ENCODE data around the gene JUN.
A peak's percentile ranks its signal among the peaks of the same experiment; 100 is the strongest.

DNA sequence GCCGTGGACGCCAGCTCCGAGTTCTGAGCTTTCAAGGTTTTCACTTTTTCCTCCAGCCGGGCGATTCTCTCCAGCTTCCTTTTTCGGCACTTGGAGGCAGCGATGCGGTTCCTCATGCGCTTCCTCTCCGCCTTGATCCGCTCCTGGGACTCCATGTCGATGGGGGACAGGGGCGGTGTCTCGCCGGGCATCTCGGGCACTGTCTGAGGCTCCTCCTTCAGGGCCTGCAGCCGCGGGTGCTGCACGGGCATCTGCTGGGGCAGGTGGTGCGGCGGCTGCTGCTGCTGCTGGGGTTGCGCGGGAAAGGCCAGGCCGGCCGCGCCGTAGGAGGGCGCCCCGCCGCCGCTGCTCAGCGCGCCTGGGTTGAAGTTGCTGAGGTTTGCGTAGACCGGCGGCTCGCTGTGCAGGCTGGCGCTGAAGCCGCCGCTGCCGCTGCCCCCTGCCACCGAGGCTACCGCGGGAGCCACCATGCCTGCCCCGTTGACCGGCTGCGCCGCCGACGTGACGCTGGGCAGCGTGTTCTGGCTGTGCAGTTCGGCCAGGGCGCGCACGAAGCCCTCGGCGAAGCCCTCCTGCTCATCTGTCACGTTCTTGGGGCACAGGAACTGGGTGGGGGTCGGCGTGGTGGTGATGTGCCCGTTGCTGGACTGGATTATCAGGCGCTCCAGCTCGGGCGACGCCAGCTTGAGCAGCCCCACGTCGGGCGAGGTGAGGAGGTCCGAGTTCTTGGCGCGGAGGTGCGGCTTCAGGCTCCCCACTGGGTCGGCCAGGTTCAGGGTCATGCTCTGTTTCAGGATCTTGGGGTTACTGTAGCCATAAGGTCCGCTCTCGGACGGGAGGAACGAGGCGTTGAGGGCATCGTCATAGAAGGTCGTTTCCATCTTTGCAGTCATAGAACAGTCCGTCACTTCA is 1.4 kb downstream of the JUN start:
- TF ChIP-seq, protein P1, sequence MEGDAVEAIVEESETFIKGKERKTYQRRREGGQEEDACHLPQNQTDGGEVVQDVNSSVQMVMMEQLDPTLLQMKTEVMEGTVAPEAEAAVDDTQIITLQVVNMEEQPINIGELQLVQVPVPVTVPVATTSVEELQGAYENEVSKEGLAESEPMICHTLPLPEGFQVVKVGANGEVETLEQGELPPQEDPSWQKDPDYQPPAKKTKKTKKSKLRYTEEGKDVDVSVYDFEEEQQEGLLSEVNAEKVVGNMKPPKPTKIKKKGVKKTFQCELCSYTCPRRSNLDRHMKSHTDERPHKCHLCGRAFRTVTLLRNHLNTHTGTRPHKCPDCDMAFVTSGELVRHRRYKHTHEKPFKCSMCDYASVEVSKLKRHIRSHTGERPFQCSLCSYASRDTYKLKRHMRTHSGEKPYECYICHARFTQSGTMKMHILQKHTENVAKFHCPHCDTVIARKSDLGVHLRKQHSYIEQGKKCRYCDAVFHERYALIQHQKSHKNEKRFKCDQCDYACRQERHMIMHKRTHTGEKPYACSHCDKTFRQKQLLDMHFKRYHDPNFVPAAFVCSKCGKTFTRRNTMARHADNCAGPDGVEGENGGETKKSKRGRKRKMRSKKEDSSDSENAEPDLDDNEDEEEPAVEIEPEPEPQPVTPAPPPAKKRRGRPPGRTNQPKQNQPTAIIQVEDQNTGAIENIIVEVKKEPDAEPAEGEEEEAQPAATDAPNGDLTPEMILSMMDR (conservative IDR thresholded peaks at IDR 0.05; ENCODE audit: low read depth, low read length) = no peak
- peak; percentile 18; the same call in 1 of the 2 replicates for TF ChIP-seq POLR2A (IDR thresholded peaks at IDR 0.05; ENCODE audit: low read depth, low read length)
- no peak for TF ChIP-seq MAFK (IDR thresholded peaks at IDR 0.05; ENCODE audit: low read depth, low read length)
- no peak for TF ChIP-seq RFX5 (IDR thresholded peaks at IDR 0.05; ENCODE audit: low read depth, low read length)

Data from IMR-90 (cell line).